ENCODE data around the gene RNASEH2C. TPM values are rescaled to one million over a fixed set of nuclear protein-coding genes. Genes with fewer than 3 reads are reported as not detected.
A peak's percentile ranks its signal among the peaks of the same experiment; 100 is the strongest.

The RNASEH2C gene
- total RNA-seq, 4 donors from 2014 or later, result 27.2 to 98.2 (median 35.4) TPM

GRCh38 chr11:65745049-65745448 lies 24.5 kb upstream of the RNASEH2C start:
- no peak for DNase-seq
- no peaks in the 10 kb centered on the region for H3K9me3 ChIP-seq
- H3K27me3 ChIP-seq, result no peaks in the 10 kb centered on the region
- no peak overlapping the region for H3K27ac ChIP-seq
- H3K4me3 ChIP-seq, result no peak overlapping the region
- TF ChIP-seq, protein P1, sequence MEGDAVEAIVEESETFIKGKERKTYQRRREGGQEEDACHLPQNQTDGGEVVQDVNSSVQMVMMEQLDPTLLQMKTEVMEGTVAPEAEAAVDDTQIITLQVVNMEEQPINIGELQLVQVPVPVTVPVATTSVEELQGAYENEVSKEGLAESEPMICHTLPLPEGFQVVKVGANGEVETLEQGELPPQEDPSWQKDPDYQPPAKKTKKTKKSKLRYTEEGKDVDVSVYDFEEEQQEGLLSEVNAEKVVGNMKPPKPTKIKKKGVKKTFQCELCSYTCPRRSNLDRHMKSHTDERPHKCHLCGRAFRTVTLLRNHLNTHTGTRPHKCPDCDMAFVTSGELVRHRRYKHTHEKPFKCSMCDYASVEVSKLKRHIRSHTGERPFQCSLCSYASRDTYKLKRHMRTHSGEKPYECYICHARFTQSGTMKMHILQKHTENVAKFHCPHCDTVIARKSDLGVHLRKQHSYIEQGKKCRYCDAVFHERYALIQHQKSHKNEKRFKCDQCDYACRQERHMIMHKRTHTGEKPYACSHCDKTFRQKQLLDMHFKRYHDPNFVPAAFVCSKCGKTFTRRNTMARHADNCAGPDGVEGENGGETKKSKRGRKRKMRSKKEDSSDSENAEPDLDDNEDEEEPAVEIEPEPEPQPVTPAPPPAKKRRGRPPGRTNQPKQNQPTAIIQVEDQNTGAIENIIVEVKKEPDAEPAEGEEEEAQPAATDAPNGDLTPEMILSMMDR (IDR thresholded peaks at IDR 0.05), result no peak
- TF ChIP-seq POLR2A (IDR thresholded peaks at IDR 0.05), result no peak
- H3K36me3 ChIP-seq, result no peaks in the 10 kb centered on the region
- H3K4me1 ChIP-seq, result no peaks in the 10 kb centered on the region

- Histone ChIP-seq H3K4me3 (no peak overlapping the region), H3K36me3 (no peaks in the 10 kb centered on the region), H3K27ac (no peak overlapping the region), H3K4me1 (no peaks in the 10 kb centered on the region), H3K9me3 (no peaks in the 10 kb centered on the region), H3K27me3 (no peaks in the 10 kb centered on the region)
- TF ChIP-seq POLR2A (IDR thresholded peaks at IDR 0.05), result no peak
- TF ChIP-seq, protein P1 (IDR thresholded peaks at IDR 0.05), result no peak
- no peak for DNase-seq
Observed at GRCh38 chr11:65744699-65745042, 24.1 kb upstream of the RNASEH2C start.

- H3K4me3 ChIP-seq, result no peak overlapping the region
Observed at GRCh38 chr11:65744026-65744698, 23.6 kb upstream of the RNASEH2C start.

GRCh38 chr11:65743681-65744025 lies 23.1 kb upstream of the RNASEH2C start:
- H3K4me1 ChIP-seq, result no peaks in the 10 kb centered on the region
- H3K9me3 ChIP-seq, result no peaks in the 10 kb centered on the region
- H3K4me3 ChIP-seq, result no peak overlapping the region
- DNase-seq, result no peak
- no peaks in the 10 kb centered on the region for H3K27me3 ChIP-seq
- TF ChIP-seq, protein P1 (IDR thresholded peaks at IDR 0.05), result no peak
- TF ChIP-seq POLR2A (IDR thresholded peaks at IDR 0.05), result no peak
- no peaks in the 10 kb centered on the region for H3K36me3 ChIP-seq
- no peak overlapping the region for H3K27ac ChIP-seq

More at GRCh38 chr11:65744026-65744698, 23.6 kb upstream of the RNASEH2C start:
- DNase-seq, result peak in 2 of 3 donors; percentile 53 to 56
- TF ChIP-seq POLR2A (IDR thresholded peaks at IDR 0.05), result no peak
- TF ChIP-seq, protein P1 (IDR thresholded peaks at IDR 0.05), result peak in 3 of 6 experiments; percentile 37 to 49 (median 48)
- no peaks in the 10 kb centered on the region for H3K4me1 ChIP-seq
- H3K36me3 ChIP-seq, result no peaks in the 10 kb centered on the region
- no peaks in the 10 kb centered on the region for H3K27me3 ChIP-seq
- H3K9me3 ChIP-seq, result no peaks in the 10 kb centered on the region
- no peak overlapping the region for H3K27ac ChIP-seq

DNA sequence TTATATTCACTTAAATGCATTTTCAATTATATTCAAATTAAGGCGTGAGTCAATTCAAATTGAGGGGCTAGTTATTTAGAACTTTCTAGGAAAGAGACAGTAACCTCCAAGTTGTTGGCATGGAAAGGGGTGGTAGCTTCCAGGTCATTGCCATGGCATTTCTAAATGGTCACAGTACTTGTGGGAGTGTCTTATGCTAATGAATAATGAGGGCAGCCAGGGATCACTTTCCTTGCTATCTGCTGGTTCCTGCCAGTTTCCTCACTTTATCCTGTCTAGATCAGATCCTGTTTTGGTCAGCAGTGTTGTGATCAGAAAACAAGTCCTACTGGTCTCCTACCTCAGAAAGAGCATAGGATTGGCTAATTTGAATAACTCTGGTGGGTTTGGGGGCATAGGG lies 21.8 kb upstream of the RNASEH2C start:
- TF ChIP-seq POLR2A (IDR thresholded peaks at IDR 0.05), result no peak
- TF ChIP-seq, protein P1 (IDR thresholded peaks at IDR 0.05), result no peak
- Histone ChIP-seq H3K4me3 (no peak overlapping the region), H3K27ac (no peak overlapping the region), H3K4me1 (no peaks in the 10 kb centered on the region), H3K27me3 (no peaks in the 10 kb centered on the region), H3K9me3 (no peaks in the 10 kb centered on the region), H3K36me3 (no peaks in the 10 kb centered on the region)
- no peak for DNase-seq

DNA sequence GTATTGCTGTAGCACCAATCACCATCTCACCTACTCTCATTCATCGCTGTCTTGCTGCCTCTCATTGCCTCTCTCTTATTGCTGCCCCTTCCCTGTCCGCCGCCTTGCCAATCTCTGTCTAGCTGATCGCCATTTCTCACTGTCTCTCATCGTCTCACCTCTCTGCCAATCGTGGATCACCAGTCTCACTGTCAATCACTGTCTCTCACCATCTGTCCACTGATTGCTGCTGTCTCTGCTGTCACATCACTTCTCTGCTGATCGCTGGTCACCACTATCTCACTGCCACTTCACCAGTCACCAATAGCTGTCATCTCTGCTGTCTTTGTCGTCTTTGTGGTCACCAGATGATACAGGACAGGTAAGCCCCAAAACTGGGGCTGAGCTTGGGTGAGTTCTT lies 20.6 kb upstream of the RNASEH2C start:
- no peak for DNase-seq
- Histone ChIP-seq H3K4me1 (no peaks in the 10 kb centered on the region), H3K9me3 (no peaks in the 10 kb centered on the region), H3K27me3 (no peaks in the 10 kb centered on the region), H3K4me3 (no peak overlapping the region), H3K27ac (no peak overlapping the region), H3K36me3 (no peaks in the 10 kb centered on the region)
- TF ChIP-seq, protein P1 (IDR thresholded peaks at IDR 0.05), result no peak
- no peak for TF ChIP-seq POLR2A (IDR thresholded peaks at IDR 0.05)
